ENCODE measurements around the gene ZNF804B.

Gene ZNF804B

DNA sequence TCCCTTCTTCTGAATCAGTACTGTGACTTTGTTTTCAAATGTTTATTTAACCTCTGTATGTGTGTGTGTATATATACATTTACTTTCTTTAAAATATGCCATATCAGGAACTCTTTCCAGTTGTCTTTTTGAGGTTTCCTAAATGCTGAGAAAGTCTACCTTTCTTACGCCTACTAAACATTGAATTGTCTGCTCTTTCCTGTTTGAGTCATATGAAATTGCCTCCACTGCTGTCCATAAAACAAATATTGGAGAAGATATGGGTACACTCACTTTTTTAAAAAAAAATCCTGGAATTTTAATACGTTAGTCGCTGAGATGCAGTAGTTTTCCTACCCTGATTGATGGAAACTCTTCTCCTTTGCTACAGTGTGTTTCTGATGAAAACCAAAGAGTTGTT is 334.8 kb downstream of the ZNF804B start:
- TF ChIP-seq, protein P1, sequence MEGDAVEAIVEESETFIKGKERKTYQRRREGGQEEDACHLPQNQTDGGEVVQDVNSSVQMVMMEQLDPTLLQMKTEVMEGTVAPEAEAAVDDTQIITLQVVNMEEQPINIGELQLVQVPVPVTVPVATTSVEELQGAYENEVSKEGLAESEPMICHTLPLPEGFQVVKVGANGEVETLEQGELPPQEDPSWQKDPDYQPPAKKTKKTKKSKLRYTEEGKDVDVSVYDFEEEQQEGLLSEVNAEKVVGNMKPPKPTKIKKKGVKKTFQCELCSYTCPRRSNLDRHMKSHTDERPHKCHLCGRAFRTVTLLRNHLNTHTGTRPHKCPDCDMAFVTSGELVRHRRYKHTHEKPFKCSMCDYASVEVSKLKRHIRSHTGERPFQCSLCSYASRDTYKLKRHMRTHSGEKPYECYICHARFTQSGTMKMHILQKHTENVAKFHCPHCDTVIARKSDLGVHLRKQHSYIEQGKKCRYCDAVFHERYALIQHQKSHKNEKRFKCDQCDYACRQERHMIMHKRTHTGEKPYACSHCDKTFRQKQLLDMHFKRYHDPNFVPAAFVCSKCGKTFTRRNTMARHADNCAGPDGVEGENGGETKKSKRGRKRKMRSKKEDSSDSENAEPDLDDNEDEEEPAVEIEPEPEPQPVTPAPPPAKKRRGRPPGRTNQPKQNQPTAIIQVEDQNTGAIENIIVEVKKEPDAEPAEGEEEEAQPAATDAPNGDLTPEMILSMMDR (IDR thresholded peaks at IDR 0.05) = no peak
- Mint-ChIP-seq H3K27ac (no peak overlapping the region), H3K36me3 (ENCODE audit: low read depth) (no peaks in the 10 kb centered on the region), H3K4me3 (no peak overlapping the region), H3K4me1 (no peaks in the 10 kb centered on the region), H3K27me3 (ENCODE audit: low read depth, poor library complexity) (peaks cover 6% of the 10 kb centered on the region), H3K9me3 (no peaks in the 10 kb centered on the region)
- no peak for DNase-seq

DNA sequence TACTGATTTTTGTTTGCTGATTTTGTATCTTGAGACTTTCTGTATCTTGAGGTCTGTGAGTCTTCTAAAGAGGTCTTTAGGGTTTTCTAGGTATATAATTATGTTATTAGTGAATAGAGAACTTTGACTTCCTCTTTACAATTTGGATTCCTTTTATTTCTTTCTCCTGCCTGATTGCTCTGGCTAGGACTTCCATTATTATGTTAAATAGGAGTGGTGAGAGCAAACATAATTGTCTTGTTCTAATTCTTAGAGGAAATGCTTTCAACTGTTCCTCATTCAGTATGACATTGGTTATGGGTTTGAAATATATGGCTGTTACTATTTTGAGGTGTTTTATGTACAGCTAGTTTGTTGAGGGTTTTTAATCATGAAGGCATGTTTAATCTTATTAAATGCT is 344.1 kb downstream of the ZNF804B start:
- no peak overlapping the region for H3K27ac Mint-ChIP-seq
- no peak for DNase-seq
- no peaks in the 10 kb centered on the region for H3K36me3 Mint-ChIP-seq (ENCODE audit: low read depth)
- no peak overlapping the region for H3K4me3 Mint-ChIP-seq
- H3K9me3 Mint-ChIP-seq = no peaks in the 10 kb centered on the region
- no peaks in the 10 kb centered on the region for H3K27me3 Mint-ChIP-seq (ENCODE audit: low read depth, poor library complexity)
- no peaks in the 10 kb centered on the region for H3K4me1 Mint-ChIP-seq
- TF ChIP-seq, protein P1 (IDR thresholded peaks at IDR 0.05) = no peak

DNA sequence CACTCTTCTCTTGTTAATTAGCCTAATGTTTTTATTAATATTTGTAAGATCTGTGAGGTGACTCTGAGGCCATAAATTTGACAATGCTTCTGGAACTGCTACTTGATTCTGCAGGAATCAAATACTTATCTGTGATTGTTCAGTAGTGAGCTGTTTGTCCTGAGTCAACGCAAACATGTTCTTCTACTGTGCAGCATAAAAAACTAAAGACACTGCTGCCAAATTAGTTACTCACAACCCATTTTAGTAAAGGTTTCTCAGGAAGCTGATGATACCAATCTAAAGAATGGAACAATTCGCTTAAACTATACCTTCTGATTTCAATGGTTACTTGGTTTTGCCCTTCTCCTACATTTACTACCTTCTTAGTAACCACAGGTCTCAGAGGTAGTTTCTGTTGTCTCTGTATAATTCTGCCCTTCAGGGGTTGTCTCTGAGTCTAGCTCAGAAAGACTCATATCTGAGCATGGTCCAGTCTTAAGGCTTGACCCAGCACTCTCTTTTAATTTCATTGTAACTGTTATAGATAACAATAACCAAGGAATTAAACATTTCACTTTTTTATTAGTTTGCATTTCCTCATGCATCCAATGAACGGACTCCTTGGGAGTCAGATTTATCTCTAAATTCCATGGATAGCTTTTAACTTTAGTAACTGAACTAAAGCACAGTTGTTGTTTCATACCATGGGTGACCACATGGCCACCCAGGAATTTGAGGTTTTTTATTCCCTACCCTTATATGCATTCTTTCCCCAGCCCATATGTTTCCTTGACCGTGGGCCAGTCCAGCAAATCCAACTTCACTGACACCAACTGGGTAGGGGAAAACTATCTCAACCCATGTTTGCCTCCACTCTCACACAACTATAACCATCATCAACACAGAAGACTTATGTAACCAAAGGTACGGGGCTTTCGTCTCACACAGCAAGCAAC is 345.5 kb downstream of the ZNF804B start:
- Mint-ChIP-seq H3K4me3 (no peak overlapping the region), H3K27me3 (ENCODE audit: low read depth, poor library complexity) (no peaks in the 10 kb centered on the region), H3K36me3 (ENCODE audit: low read depth) (no peaks in the 10 kb centered on the region), H3K4me1 (no peaks in the 10 kb centered on the region), H3K9me3 (no peaks in the 10 kb centered on the region), H3K27ac (no peak overlapping the region)
- no peak for DNase-seq
- TF ChIP-seq, protein P1 (IDR thresholded peaks at IDR 0.05) = no peak

DNA sequence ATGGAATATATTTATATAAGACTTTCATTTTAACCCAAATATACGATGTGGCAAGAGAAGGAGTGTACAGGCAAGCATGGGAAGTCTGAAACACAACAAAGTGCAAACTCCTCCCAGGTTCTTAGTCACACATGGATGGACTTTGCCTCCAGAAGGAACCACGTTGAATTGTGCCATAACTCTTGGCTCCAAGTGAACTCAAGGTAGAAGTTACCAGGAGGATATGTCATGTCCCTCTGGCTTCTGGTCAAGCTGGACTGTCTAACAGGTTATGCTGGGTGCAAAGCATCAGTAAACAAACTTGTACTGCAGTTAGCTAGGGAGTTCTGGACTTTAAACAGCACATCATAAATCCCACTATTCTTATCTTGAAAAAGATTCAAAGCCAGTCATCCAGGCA is 364.4 kb downstream of the ZNF804B start:
- Mint-ChIP-seq H3K27ac (no peak overlapping the region), H3K36me3 (ENCODE audit: low read depth) (no peaks in the 10 kb centered on the region), H3K9me3 (no peaks in the 10 kb centered on the region), H3K4me1 (no peaks in the 10 kb centered on the region), H3K27me3 (ENCODE audit: low read depth, poor library complexity) (no peaks in the 10 kb centered on the region), H3K4me3 (no peak overlapping the region)
- no peak for DNase-seq
- TF ChIP-seq, protein P1 (IDR thresholded peaks at IDR 0.05) = no peak

DNA sequence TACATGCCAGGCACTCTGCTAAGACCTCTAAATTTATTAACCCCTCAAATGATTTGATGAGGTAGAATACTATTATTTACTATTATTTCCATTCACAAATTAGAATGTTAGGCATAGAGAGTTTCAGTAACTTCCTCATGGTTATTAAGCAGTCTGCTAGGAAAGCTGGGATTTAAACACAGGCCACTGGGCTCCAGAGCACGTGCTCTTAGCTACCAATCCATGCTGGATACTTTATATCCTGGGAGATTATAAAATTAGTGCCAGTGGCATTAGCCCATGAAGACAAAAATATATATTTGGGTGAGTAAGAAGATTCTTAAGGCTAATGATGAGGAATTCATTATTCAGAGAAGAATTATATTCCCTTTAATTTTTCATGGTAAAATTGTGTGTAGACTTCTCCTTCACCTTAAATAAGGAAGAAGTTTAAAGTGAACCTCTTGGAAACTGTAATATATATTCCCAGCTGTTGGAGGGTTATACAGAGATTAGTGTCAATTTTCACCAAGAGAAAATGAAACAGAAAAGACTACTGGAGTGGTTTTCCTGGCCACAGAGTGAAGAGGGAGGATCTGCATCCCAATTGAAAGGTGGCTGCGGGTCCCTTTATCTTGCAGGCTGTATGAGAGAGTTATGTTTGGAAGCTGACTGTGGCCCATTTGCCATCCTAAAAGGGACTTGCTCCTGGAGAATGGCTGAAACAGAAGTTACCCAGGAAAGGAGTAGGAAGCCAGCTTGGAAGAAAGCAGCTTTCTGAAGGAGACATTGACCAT is 370.3 kb downstream of the ZNF804B start:
- no peak overlapping the region for H3K4me3 Mint-ChIP-seq
- no peak overlapping the region for H3K27ac Mint-ChIP-seq
- no peaks in the 10 kb centered on the region for H3K9me3 Mint-ChIP-seq
- TF ChIP-seq, protein P1 (IDR thresholded peaks at IDR 0.05) = no peak
- no peak for DNase-seq
- no peaks in the 10 kb centered on the region for H3K36me3 Mint-ChIP-seq (ENCODE audit: low read depth)
- H3K4me1 Mint-ChIP-seq = no peaks in the 10 kb centered on the region
- H3K27me3 Mint-ChIP-seq (ENCODE audit: low read depth, poor library complexity) = peaks cover 5% of the 10 kb centered on the region

Data from nephron progenitor cell (in vitro differentiated cells).